Stomach (tissue), 9 donors: ENCODE measurements around the gene CHST12. TPM values are rescaled to one million over a fixed set of nuclear protein-coding genes. Genes with fewer than 3 reads are reported as not detected.

ENCODE experiments used
- DNase-seq, 2 donors: peaks; one replicate each; pipeline versions ENCODE4 v3.0.0 to v3.0.0-alpha.2; 2013 to 2019
- H3K27ac ChIP-seq, 5 donors: fragments of 200-600 bp in 4 of 5; sonication (generic) in 4 of 5; one replicate each; pipeline ENCODE4 v1.5.1; 2013 to 2019; ENCODE audit warnings: mild to moderate bottlenecking in 1 of 5, moderate library complexity in 1 of 5
- H3K27me3 ChIP-seq, 3 donors: fragments of 200-600 bp; sonication (generic); one replicate each; pipeline ENCODE4 v1.5.1; 2017 to 2019; ENCODE audit warnings: mixed run types in 1 of 3
- H3K36me3 ChIP-seq, 4 donors: fragments of 200-600 bp; sonication (generic); 1 replicate in 3 of 4; 2 replicates in 1 of 4; pipeline ENCODE4 v1.5.1; 2016 to 2019
- H3K4me1 ChIP-seq, 4 donors: fragments of 200-600 bp; sonication (generic); one replicate each; pipeline ENCODE4 v1.5.1; 2016 to 2019
- H3K4me3 ChIP-seq, 4 donors: fragments of 200-600 bp; sonication (generic) in 3 of 4; one replicate each; pipeline ENCODE4 v1.5.1; 2016 to 2019; ENCODE audit warnings: mild to moderate bottlenecking in 1 of 4
- H3K9me3 ChIP-seq, 4 donors: fragments of 200-600 bp; sonication (generic); one replicate each; pipeline ENCODE4 v1.5.1; 2016 to 2019
- EP300 ChIP-seq: sonication (generic); formaldehyde crosslinking; IDR thresholded peaks from one replicate; pipeline ENCODE4 v1.6.1; 2017; ENCODE audit warnings: antibody characterized with exemption
- POLR2A ChIP-seq, 4 donors: fragments of 450-650 bp; IDR thresholded peaks; one replicate each; pipeline ENCODE4 v1.6.1; 2016; ENCODE audit warnings: antibody characterized with exemption in 4 of 4, control low read depth in 2 of 4, mild to moderate bottlenecking in 1 of 4, moderate library complexity in 1 of 4
- POLR2AphosphoS5 ChIP-seq, 3 donors: sonication (generic); formaldehyde crosslinking; IDR thresholded peaks; one replicate each; pipeline ENCODE4 v1.6.1; 2016; ENCODE audit warnings: antibody characterized with exemption in 3 of 3
- WGBS, 5 donors: extraction: QIAGEN DNeasy Blood & Tissue Kit in 3 of 5; methylation state at CpG; one replicate each; pipeline versions ENCODE4 v1.1.5 to v1.1.7; 2013 to 2018; 5-methylcytosine and 5-hydroxymethylcytosine counted together
- intact Hi-C: fragments of 100-400 bp; cut with DNase I; formaldehyde crosslinking; loops from one replicate; pipeline ENCODE4 v1.15.1; 2023; ENCODE audit warnings: low total_unique reads
- polyA plus RNA-seq, 3 donors: library from polyadenylated mRNA; stranded (reverse); fragments of 200-250 nt; gene quantifications; one replicate each; pipeline ENCODE4 v1.2.3, GENCODE V29; 2013
- total RNA-seq, 5 donors: library from RNA; depleted of rRNA; stranded (reverse); fragments of >200 nt; gene quantifications; one replicate each; pipeline versions ENCODE4 v1.1.0 to v1.2.3, GENCODE V29; 2014 to 2016
- TF ChIP-seq, protein P1 (sequence below), 7 experiments: fragments of 450-650 bp in 4 of 7; fragments of 200-600 bp in 3 of 7; sonication (generic) in 3 of 7; IDR thresholded peaks; one replicate each; pipeline ENCODE4 v1.5.1; 2016 to 2019; ENCODE audit warnings: antibody characterized with exemption in 7 of 7, control low read depth in 2 of 7, mild to moderate bottlenecking in 1 of 7
- donor health status: healthy with polysubstance abuse.
- donor health status: Bipolar disorder and iron deficiency.
- donor health status: healthy.

Gene CHST12
- total and polyA plus RNA-seq, 8 donors: 1.7 to 23.0 (median 6.3) TPM

DNA sequence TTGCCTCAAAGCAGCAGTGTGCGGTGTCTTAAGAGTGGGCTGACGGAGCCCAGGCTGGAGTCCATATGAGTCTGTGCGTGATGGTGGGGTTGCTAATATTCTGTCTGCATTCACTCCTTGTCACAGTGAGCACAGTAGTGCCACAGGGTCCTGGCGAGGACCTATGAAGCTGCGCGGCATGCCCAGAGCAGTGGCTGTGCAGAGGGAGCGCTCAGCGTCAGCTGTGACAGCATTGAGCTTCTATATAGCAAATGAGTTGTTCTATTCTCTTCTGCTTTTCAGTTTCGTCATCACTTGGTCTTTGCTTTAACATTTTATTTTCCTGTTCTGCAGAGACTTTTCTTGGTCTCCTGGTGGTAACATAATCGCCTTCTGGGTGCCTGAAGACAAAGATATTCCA is 34.3 kb upstream of the CHST12 start:
- no peak for TF ChIP-seq POLR2AphosphoS5 (IDR thresholded peaks at IDR 0.05)
- no peak for TF ChIP-seq POLR2A (IDR thresholded peaks at IDR 0.05)
- TF ChIP-seq EP300: no peak
- TF ChIP-seq, protein P1, sequence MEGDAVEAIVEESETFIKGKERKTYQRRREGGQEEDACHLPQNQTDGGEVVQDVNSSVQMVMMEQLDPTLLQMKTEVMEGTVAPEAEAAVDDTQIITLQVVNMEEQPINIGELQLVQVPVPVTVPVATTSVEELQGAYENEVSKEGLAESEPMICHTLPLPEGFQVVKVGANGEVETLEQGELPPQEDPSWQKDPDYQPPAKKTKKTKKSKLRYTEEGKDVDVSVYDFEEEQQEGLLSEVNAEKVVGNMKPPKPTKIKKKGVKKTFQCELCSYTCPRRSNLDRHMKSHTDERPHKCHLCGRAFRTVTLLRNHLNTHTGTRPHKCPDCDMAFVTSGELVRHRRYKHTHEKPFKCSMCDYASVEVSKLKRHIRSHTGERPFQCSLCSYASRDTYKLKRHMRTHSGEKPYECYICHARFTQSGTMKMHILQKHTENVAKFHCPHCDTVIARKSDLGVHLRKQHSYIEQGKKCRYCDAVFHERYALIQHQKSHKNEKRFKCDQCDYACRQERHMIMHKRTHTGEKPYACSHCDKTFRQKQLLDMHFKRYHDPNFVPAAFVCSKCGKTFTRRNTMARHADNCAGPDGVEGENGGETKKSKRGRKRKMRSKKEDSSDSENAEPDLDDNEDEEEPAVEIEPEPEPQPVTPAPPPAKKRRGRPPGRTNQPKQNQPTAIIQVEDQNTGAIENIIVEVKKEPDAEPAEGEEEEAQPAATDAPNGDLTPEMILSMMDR (IDR thresholded peaks at IDR 0.05): no peak
- H3K36me3 ChIP-seq: peaks cover 97 to 100% (median 100%) of the 10 kb centered on the region in 4 donors
- intact Hi-C loops: no loop called here
- DNase-seq: no peak
- WGBS, 5 donors: 94 to 97% (median 97%) methylated on average over 10 of the region's 10 CpGs
- H3K4me1 ChIP-seq: peaks cover 0 to 7% (median 0%) of the 10 kb centered on the region in 4 donors
- no peak overlapping the region for H3K27ac ChIP-seq
- no peaks in the 10 kb centered on the region for H3K27me3 ChIP-seq
- no peaks in the 10 kb centered on the region for H3K9me3 ChIP-seq
- no peak overlapping the region for H3K4me3 ChIP-seq

DNA sequence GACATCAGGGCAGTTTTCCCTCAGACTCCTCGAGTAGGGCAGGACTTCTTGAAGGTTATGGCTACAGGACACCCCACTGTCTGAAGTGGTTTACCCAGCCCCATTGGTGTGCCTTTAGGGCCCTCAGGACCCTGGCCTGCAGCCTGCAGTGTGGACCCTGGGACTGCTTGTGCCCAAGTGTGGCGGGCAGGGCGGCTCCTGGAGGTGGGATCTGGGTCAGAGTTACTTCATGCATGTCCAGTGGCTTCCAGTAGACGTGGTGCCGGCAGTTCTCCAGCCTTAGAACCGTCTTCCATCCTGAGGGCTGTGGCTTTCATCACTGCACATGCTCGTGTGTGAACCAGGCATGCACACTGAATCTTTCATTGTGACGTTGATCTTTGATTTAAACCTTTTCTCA is 32.1 kb upstream of the CHST12 start:
- no peak overlapping the region for H3K4me3 ChIP-seq
- TF ChIP-seq POLR2AphosphoS5 (IDR thresholded peaks at IDR 0.05): no peak
- no peak for DNase-seq
- intact Hi-C loops: no loop called here
- 89 to 93% (median 92%) methylated on average over 8 of the region's 8 CpGs for WGBS, 5 donors
- no peak overlapping the region for H3K27ac ChIP-seq
- peaks cover 99 to 100% (median 100%) of the 10 kb centered on the region in 4 donors for H3K36me3 ChIP-seq
- H3K27me3 ChIP-seq: no peaks in the 10 kb centered on the region
- H3K9me3 ChIP-seq: no peaks in the 10 kb centered on the region
- H3K4me1 ChIP-seq: peaks cover 0 to 7% (median 0%) of the 10 kb centered on the region in 4 donors

DNA sequence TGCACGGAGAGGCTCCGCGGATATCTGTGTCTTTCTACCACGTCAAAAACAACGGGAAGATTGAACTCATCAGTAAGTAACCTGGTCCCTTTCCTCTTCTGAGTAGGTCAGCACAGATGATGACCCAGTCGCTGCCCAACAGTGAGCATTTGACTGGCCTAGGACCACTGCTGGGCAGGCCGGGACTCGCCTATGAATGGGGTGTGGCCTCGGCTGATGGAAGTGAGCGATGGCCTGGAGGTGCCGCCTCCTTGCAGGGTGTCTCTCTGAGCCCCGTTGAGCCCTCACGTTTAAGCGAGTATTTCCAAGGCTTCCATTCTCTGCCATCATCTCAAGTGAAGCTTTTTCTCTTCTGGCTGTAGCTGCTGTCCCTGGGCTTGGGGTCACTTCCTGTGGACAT is 30.7 kb upstream of the CHST12 start:
- no peak for DNase-seq
- Histone ChIP-seq H3K27me3 (no peaks in the 10 kb centered on the region), H3K4me1 (peaks cover 0 to 7% (median 0%) of the 10 kb centered on the region in 4 donors), H3K4me3 (no peak overlapping the region), H3K9me3 (no peaks in the 10 kb centered on the region), H3K36me3 (peaks cover 95 to 99% (median 97%) of the 10 kb centered on the region in 4 donors), H3K27ac (no peak overlapping the region)
- 84 to 90% (median 86%) methylated on average over 8 to 14 of the region's 14 CpGs for WGBS, 5 donors
- intact Hi-C loops: no loop called here
- TF ChIP-seq, protein P1 (IDR thresholded peaks at IDR 0.05): no peak
- TF ChIP-seq POLR2A (IDR thresholded peaks at IDR 0.05): no peak
- no peak for TF ChIP-seq POLR2AphosphoS5 (IDR thresholded peaks at IDR 0.05)
- no peak for TF ChIP-seq EP300

DNA sequence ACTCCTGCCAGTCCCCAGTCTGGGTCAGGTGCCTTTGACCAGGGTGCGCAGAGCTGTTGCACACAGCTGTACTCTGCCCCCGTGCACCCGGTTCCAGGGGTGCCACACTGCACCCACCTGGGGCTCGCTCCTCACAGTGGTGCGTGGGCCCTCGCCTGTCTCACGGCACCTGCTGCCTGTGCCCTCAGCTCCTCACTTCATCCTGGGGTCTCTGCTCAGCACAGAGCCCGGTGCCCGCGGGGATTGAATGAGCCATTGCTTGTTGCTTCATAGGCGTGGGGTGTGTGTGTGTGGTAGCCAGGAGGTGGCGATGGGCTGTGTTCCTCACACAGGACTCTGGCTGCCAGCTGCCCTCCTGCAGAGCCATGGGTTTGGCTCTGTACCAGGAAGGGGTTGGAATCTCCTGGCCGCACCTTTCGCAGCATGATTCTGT is 30.3 kb upstream of the CHST12 start:
- no peak for TF ChIP-seq POLR2A (IDR thresholded peaks at IDR 0.05)
- TF ChIP-seq, protein P1 (IDR thresholded peaks at IDR 0.05): peak in 1 of 7 experiments; percentile 14
- H3K27ac ChIP-seq: no peak overlapping the region
- no peak overlapping the region for H3K4me3 ChIP-seq
- DNase-seq: peak in 1 of 2 donors; percentile 68
- H3K9me3 ChIP-seq: no peaks in the 10 kb centered on the region
- peaks cover 0 to 7% (median 0%) of the 10 kb centered on the region in 4 donors for H3K4me1 ChIP-seq
- peaks cover 90 to 98% (median 95%) of the 10 kb centered on the region in 4 donors for H3K36me3 ChIP-seq
- H3K27me3 ChIP-seq: no peaks in the 10 kb centered on the region
- intact Hi-C loops: no loop called here
- WGBS, 5 donors: 52 to 80% (median 60%) methylated on average over 1 to 14 of the region's 14 CpGs

DNA sequence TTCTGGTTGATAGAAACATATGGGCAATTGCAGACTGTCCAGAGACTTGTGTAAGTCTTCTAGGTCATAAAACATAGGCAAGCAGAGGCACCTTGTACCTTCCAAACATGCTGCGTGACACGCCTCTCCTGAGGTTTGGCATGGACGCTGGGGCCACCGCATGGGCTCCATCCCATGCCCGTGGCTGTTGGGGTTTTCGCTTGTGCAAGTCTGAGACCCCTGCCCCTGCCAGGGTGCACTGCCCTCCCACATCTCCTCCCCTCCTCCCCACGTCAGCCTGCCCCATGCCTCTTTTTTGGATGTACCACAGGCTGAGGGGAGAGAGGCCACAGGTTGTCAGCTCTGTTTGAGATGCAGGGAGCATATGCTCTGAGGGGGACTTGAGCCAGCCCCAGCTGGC is 29.8 kb upstream of the CHST12 start:
- Histone ChIP-seq H3K27ac (no peak overlapping the region), H3K27me3 (no peaks in the 10 kb centered on the region), H3K9me3 (no peaks in the 10 kb centered on the region), H3K4me1 (peaks cover 0 to 7% (median 0%) of the 10 kb centered on the region in 4 donors), H3K4me3 (no peak overlapping the region), H3K36me3 (peaks cover 88 to 98% (median 95%) of the 10 kb centered on the region in 4 donors)
- 51 to 77% (median 63%) methylated on average over 7 of the region's 7 CpGs for WGBS, 5 donors
- intact Hi-C loops: no loop called here
- TF ChIP-seq EP300: no peak
- no peak for DNase-seq
